GM18858 (cell line): Measurements from ENCODE around the gene ADAT3.
"Not testable (repeated sequence)": the region's sequence is repeated elsewhere in the genome, so short reads cannot be mapped to it uniquely, and the experiment has no call there.

ENCODE experiments used
- ATAC-seq: cut with Tn5 transposase; IDR thresholded peaks from one replicate; pipeline ENCODE4 v1.9.1; 2021; ENCODE audit not compliant: unreplicated experiment

The ADAT3 gene

DNA sequence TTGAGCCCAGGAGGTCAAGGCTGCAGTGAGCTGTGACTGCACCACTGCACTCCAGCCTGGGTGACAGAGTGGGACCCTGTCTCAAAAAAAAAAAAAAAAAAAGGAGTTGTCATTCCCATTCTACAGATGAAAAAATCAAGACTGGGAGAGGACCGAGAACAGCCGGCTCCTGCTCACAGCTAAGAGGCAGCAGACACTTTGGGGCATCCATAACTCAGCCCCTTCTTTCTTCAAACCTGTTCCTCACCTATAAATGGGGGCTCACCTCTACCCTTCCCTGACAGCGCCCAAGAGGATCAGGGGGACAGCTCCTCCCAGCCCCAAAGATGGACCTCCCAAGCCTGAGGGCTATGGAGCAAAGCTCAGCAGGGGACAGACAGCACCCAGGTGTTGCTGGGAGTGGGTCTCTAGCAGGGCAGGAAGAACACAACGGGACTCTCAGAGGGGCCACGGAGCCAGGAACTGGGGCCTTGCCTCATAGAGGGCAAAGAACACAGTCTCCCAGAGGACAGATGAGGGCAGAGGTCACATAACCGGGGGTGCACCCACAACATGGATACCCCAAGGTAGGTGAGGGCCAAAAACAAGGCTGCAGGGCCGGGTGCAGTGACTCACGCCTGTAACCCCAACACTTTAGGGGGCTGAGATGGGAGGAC is 38.4 kb upstream of the ADAT3 start:
- ATAC-seq = no peak

DNA sequence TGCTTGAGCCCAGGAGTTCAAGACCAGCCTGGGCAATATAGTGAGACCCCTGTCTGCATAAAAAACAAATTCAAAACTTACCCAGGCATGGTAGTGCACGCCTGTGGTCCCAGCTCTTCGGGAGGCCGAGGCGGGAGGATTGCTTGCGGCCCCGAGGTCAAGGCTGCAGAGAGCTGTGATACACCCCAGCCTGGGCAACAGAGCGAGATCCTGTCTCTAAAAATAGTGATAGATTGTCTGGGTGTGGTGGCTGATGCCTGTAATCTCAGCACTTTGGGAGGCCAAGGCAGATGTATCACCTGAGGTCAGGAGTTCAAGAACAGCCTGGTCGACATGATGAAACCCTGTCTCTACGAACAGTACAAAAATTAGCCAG is 37.9 kb upstream of the ADAT3 start:
- no peak for ATAC-seq

DNA sequence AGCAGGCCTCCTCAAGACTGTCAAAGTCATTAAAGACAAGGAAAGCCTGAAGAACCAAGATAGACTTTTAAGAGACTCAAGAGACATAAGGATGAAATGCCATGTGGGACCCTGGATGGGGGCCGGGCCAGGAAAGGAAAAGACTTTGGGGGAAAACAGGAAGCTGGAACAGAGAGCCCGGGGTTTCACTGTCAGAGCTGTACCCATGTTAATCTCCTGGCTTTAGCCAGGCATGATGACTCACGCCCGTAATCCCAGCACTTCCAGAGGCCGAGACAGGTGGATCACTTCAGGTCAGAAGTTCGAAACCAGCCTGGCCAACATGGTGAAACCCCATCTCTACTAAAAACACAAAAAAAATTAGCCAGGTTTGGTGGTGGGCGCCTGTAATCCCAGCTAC is 36.2 kb upstream of the ADAT3 start:
- no peak for ATAC-seq

DNA sequence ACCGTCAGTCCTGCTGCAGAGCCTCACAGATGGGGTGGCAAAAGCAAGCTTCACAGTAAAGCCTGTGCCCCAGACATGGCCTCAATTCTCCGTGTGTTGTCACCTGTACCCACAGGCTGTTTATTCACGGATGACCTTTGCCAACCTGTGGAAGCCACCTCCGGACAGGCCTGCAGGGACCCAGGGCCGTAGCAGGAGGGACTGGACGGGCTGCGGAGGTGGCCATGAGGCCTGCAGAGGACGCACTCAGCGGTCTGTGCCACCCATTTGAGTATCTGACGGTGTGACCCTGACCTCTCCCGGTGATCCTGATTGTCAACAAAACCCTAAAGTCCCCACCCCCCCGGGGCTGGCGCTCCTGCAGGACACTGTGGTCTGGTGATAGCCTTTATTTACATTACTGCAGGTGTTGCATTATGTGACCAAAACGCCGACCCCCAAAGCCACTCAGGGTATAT is 34.0 kb upstream of the ADAT3 start:
- ATAC-seq = no peak

DNA sequence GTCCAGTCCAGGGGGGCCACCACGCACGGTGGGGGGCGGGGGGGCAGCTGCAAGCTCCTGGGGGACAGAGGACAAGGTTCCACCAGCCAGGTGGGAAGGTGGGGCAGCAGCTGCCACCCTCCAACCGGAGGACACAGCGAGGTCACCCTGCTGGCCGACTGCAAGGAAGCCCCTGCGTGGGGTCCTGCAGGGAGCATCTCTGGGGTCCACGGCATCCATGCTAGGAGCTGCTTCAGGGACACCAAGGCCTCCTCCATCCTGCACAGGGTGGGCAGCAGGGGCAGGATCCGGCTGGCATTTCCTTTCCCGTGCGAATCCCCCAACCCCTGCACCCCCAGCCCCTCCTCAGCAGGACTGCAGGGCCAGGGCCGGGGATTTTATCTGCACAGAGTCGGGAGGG is 33.6 kb upstream of the ADAT3 start:
- ATAC-seq = no peak

DNA sequence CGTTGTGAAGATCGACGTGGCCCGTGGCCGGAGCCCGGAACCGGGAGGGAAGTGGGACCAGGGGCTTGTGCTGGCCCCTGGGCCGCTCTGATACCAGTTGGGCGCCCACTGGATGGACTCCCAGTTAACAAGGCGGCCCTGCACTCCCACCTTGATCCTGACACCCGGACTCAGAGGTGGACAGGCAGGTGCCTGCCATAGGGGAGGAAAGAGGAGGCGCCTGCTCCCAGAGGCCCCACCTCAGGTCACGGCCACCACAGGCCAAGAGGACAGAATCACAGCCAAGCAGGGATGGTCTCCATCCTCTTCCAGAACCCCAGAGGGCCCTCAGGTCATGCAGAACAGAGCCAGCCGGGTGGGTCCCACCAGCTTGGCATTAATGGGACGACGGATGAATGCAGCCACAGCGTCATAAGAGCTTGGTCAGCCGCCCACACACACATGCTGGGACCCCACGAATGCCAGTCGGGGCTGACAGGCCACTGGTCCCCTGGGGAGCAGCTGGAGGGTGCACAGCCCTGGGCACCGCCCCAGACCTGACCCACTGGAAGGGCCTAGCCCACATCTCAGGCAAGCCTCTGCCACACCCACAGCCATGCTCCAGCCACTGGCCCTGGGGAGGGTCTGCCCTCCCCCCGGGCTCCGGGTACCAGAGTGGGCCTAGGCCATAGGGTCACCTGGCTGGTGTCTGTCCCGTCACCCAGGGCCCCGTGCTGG is 32.2 kb upstream of the ADAT3 start:
- no peak for ATAC-seq

DNA sequence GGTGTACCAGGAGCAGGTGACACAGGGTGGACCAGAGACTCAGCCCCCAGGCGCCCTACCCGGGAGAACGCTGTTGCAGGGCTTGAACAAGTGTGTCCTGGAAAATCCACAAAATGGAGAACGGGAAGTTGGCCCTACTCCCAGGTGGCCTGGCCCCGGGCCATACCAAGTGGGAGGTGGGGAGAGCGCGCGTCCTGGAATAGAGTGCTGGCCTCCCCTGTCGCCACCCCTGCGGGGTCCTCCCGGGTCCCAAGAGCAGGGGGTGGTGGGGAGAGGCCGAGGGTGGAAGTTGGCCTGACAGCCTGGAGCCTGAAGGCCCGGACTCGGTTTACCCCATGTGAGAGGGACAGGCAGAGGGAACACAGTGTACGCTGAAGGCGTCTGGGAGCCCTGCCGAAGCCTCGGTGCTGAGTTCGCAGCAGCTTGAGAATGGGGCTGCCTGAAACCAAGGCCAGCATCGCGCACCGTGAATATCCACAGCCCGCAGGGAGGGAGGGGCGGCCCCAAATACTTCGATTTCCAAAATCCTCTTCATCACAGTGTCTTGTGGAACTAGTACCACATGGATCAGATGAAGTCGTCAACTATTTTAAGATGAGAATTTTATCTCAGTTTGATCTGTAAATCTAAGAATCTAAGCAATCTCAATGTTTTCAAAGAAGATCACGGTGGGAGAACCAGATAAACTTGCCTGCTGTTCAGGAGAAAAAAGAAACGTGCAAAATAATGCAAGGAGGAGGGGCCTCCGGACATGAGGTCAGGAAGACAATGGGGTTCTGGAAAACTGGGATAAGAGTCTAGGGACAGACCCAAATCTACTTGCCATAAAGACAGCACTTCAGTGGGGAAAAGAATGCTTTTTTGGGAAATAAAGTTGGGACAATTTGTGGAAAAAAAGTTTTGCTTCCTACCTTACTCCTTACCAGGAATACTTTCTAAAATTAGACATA is 31.4 kb upstream of the ADAT3 start:
- ATAC-seq = no peak

DNA sequence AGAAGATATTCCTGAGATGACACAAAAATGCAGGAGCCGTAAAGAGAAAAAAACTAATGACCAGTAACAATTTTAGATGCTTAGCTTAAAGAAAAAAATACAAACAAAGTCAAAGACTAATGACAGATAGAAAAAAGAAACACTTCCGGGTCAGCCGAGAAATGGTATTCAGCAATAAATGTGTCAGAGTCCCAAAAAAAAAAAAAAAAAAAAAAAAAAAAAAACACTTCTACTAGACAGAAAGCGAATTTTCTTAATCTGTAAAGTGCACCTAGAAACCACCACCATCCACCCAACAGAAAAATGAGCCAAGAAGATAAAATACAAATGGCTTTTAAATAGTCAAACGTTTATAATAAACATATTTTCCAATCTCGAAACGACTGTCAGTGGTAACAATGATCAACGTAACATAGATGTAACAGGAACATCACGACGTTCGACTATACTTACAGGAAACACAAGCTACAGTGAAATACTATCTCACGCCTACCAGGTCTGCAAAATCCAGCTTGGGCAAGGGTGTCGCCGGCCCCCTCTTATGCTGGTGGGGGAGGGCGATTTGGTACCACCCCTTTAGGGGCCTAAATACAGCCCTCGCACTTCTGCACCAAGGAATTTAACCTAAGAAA is 30.5 kb upstream of the ADAT3 start:
- ATAC-seq = no peak

DNA sequence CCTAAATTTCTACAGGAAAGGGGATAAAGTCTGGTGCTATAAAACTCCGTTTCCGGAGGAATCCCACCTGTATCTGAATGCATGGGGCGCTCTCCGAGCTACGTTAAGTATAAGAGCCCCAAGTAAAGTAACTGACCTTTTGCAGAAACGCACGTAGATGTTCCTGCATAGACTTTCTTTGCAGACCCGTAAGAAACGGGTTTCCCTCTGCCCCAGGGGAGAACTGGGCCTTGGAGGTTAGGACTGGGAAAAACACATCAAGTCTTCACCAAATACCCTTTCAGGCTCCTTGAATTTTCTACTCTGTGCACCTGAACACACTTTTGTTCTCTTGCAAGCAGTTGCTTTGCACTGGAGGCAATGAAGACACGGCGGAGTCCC is 29.9 kb upstream of the ADAT3 start:
- not testable (repeated sequence) for ATAC-seq

DNA sequence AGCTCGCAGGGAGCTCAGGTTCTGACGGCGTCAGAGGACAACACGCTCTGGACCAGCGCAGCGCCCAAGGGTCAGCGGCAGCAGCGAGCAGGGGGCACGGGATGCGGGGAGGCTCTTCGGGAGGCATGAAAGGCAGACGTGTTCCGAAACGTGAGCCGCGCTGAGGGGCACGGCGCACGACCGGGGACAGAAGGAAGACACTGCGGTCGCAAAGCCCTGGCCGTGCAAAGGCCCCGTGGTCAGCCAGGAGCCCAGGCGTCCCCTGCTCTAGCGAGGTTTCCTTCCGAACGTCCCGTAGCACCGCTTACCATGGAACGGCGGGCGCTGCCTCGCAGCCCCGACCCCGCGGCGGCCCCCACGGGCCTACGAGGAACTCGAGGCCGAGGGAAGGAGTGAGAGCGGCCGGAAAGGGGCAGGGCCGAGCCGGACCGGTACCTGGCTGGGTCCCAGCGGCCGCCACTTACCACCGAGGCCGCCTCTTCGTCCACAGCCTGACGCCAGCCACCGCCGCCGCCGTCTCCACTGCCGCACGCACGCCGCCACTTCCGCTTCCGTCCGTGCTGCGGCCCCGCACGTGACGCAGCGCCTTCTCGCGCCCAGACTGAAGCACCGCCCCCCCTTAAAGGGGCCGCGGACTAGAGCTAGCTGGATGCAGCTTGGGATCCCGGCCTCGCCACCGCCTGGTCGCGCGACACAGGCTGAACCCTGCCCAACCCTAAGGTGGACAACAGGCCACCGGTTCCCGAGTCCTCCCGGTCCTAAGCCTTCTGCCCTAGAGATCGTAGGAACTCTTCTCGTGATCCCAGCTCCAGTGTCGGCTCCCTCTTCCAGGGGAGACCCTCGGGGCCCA is 29.3 kb upstream of the ADAT3 start:
- peak; percentile 62 for ATAC-seq

DNA sequence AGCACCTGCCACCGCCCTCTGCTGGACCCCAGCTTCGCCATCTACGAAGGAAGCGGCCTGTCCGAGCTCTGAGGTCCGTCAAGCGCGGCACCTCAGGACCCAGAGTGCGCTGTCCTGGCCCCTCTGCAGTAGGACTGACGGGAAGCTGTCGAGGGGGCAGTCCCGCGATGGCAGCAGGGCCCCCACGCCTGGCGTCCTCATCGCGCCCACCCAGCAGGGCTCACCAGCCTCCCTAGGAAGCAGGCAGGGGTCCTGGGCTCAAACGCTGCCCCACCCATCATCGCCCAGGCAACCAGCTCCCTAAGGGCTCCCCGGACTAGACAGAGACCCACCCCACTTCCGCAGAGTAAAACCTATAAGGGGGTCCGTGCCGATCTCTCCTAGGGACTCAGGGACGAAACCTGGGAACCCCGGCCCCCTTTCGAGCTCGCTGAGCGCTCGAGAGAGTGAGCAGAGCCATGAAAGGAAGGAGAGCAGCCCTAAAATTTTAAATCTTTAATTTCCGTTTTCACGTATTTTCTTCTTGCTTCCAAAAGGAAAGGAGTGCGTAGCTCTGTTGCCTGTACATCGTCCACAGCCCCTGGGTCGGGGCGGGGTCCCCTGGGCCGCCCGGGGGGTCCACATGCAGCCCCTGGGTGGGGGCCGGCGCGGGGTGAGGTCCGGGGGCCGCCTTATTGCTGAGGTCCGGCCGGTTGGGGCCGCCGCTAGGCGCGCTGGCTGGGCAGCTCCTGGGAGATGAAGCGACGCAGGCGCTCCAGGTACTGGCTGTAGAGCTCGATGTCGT is 28.5 kb upstream of the ADAT3 start:
- ATAC-seq = not testable (repeated sequence)

DNA sequence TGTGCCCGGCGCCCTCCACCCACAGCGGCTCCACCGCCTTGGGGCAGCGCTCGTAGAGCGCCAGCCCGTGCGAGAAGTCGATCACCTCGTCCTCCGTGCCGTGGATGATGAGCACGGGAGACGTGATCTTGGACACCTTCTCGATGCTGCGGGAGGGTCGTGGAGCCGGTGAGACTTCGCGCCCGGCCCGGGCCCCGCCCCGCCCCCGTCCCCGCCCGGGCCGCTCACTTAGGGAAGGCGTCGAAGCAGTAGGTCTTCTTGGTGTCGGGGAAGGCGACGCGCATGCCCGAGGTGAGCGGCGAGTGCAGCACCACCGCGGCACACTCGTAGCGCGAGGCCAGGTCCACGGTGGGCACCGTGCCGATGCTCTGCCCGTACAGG is 27.9 kb upstream of the ADAT3 start:
- not testable (repeated sequence) for ATAC-seq

DNA sequence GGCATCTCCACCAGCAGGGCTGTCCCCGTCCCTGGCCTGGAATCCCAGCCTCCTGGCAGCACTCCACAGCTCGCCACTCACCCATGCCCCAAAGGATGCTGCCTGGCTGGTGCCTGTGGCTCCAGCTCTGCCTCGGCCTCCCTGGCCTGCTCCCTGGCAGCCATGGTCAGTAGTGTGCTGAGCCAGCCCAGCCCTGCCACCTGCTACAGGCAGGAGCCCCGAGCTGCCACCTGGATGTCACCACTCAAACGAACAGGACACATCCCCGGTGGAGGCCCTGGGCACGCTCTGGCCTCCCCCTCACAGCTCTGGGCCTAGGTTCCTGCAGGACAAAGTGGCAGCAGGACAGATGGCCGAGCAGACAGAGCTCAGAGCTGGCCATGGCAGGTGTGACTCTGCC is 26.6 kb upstream of the ADAT3 start:
- ATAC-seq = not testable (repeated sequence)

DNA sequence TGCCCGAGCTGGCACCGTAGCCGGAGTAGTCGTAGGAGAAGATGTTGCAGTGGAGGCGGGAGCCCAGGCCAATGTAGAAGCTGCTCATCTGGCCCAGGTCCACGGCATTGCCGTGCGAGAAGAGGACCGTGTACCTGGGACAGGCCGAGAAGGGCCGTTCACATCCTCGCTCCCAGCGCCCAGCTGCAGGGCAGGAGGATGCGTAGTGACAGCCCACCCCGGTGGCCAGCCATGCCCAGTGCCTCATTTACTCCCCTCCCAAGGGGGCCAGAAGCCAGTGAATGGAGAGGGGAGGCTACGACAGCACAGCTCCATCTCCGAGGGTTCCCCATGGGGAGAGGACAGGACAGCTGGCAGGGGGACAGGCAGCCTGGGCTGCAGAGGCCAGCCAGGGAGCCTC is 25.2 kb upstream of the ADAT3 start:
- not testable (repeated sequence) for ATAC-seq

DNA sequence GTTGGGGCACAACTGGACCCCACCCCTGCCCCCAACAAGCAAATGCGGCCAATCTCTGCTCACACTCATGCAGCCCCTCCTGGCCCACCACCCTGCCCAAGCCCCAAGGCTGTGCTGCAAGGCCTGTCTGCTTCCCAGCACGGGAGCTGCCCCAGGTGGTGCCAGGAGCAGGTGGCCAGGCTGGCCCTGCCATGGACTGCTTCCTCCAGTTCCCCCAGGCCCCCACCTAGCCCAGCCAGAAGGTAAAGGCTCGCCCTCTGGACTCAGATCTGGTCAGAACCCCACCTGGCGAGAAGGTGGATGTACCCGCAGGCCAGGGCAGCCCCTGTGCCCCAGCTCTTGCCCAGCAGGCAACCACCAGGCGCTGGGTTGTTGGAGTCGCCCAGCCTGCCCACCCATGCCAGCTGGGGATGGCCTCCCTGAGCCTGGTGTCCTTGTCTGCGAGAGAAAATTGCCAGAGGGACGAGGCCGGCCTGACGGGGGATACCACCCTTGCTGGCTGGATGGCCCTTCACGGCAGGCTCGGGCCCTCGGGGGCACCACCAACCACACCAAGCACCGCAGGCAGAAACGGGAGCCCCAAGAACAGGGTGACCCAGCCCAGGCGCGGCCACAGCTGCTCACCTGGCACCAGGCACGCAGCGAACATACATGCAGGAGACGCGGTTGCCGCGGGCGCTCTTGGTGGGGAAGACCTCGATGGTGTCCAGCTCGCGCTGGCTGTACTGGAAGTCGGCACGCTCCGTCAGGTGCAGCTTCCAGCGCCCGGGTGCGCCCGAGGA is 24.4 kb upstream of the ADAT3 start:
- no peak for ATAC-seq

DNA sequence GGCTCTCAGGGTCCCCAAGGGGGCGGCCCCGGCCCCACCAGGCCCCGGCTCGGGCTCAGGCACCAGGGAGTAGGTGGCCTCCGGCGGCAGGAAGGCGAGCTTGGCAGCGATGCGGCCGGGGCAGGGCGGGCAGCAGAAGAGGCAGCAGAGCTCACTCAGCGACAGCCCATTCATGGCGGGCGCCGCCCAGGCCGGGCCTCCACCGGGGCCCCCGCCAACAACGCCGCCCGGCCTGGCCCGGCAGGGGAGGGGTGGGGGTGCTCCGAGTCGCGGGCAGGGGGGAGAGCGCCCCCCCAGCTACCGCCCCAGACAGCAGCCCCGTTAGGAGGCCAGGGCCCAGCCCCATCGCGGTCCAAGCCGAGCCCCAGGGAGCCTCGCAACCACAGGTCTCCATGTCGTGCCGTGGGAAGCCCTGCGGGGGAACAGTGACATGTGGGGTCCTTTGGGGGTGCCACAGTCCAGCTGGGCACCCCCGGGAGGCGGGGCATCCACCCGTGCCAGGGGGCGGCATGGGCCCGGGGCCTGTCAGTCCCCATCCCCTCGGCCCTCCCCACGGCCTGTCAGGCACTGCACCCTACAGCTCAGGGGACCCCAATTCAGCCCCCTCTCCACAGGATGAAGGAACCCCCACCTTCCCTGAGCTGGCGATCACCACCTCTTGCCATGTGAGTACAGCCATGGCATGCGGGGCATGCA is 23.7 kb upstream of the ADAT3 start:
- not testable (repeated sequence) for ATAC-seq

DNA sequence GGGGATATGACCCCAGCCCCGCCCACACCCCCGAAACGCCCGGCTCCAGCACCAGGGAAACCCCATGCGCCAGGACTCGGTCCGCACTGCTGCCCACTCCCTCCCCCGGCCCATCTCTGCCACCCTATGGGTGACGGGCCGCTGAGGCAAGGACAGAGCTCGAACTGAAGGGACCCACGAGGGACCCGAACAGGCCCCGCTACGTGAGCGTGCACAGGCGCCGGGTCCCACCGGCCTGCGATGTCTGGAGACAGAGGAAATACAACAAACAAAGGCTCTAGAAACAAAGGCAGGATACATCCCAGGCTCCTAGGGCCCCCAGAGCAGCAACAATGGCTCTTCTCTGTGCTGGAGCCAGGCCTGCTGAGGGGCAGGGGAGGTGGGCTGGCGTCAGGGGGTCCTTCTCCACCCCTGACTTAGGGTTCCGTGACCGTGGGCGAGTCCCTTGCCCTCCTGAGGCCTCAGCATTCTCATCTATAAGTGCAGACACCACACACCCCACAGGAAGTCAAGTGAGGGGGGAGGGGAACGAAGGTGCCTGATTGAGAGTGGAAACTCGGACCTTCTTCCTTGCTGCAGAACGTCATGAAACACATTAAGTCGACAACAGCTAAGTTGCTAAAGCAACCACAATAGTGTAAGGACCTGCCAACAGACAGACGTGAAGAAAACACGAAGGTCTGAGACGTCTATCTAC is 23.0 kb upstream of the ADAT3 start:
- no peak for ATAC-seq
